NCI-H82 (cell line): ENCODE results near the gene SLC16A3.

Experiments used
- DNase-seq: peaks from one replicate; lab custom pipeline; 2025; lab: John Stamatoyannopoulos, UW

The SLC16A3 gene

GRCh38 chr17:82236142-82236971 is 7.5 kb downstream of the SLC16A3 start:
- DNase-seq = peak; percentile 70

- no peak for DNase-seq
Observed at GRCh38 chr17:82237083-82237745, 8.4 kb downstream of the SLC16A3 start.

- no peak for DNase-seq
Observed at GRCh38 chr17:82237746-82238471, 9.1 kb downstream of the SLC16A3 start.

GRCh38 chr17:82238472-82239201 is 9.8 kb downstream of the SLC16A3 start:
- DNase-seq = peak; percentile 32

- DNase-seq = no peak
Observed at GRCh38 chr17:82239401-82239925, 10.6 kb downstream of the SLC16A3 start.

- DNase-seq = no peak
Observed at GRCh38 chr17:82239926-82240505, 11.2 kb downstream of the SLC16A3 start.

GRCh38 chr17:82240506-82241182 is 11.8 kb downstream of the SLC16A3 start:
- no peak for DNase-seq

GRCh38 chr17:82241183-82241925 is 12.5 kb downstream of the SLC16A3 start:
- no peak for DNase-seq

GRCh38 chr17:82241926-82242697 is 13.3 kb downstream of the SLC16A3 start:
- no peak for DNase-seq

- DNase-seq = no peak
Observed at GRCh38 chr17:82242698-82242976, 13.8 kb downstream of the SLC16A3 start.

GRCh38 chr17:82242977-82243647 is 14.3 kb downstream of the SLC16A3 start:
- no peak for DNase-seq

GRCh38 chr17:82243648-82244412 is 15.0 kb downstream of the SLC16A3 start:
- no peak for DNase-seq

- DNase-seq = peak; percentile 17
Observed at GRCh38 chr17:82244413-82245133, 15.7 kb downstream of the SLC16A3 start.

GRCh38 chr17:82245134-82246039 is 16.5 kb downstream of the SLC16A3 start:
- no peak for DNase-seq

- no peak for DNase-seq
Observed at GRCh38 chr17:82246040-82246364, 17.2 kb downstream of the SLC16A3 start.

GRCh38 chr17:82246365-82247181 is 17.7 kb downstream of the SLC16A3 start:
- no peak for DNase-seq
